ENCODE data around the gene NECTIN4.
A peak's percentile ranks its signal among the peaks of the same experiment; 100 is the strongest.
"Not testable (repeated sequence)": the region's sequence is repeated elsewhere in the genome, so short reads cannot be mapped to it uniquely, and the experiment has no call there.

NECTIN4 gene

GRCh38 chr1:161089251-161089924 is at the start of gene NECTIN4:
Gene NECTIN4 (minus strand): TSS chr1:161089558. CDS start chr1:161089296, 262 bp downstream.
- DNase-seq (ENCODE audit: low read depth): no peak

DNA sequence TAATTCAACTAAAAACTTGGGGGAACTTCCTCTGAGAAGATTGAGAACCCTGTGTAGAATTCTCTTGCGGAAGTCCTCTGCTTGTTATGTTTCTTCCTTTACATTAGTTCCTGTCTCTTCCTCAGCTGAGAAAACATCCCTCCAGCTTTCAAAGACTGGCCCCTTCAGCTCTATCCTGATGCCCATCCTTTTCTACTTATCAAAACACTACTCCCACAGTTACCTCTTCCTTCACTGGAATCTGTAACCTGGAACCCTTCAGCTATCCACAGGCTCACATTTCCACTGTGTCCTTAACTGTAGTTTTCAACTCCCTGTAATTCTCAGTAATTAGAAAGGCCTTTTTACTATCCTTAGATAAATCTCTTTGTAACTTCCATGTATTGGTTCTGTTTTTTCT is 49.1 kb upstream of the NECTIN4 start:
- no peak for DNase-seq (ENCODE audit: low read depth)

DNA sequence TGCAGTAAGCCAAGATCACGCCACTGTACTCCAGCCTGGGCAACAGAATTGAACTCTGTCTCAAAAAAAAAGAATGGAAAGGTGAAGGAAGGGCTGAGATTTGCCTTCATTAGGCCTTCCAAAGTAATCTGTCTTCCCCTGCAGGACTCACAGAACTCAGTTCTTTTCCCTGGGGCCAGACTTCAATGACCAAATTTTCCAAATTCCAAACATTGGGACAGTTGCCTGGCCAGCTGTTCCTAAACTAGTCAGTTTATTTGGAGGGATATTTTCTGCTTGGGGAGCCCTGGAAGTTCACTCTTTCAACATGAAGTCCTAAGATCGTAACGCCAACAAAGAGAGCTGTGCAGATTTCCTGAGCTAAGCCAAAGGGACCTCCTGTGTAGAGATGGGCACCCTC is 48.5 kb upstream of the NECTIN4 start:
- DNase-seq (ENCODE audit: low read depth): no peak

GRCh38 chr1:161133220-161133740 is 43.9 kb upstream of the NECTIN4 start:
- no peak for DNase-seq (ENCODE audit: low read depth)

GRCh38 chr1:161132410-161133219 is 43.3 kb upstream of the NECTIN4 start, which contains the start of gene DEDD:
Gene DEDD (minus strand): TSS chr1:161132667. CDS start chr1:161124462, 8,205 bp downstream.
- DNase-seq (ENCODE audit: low read depth): peak; percentile 86

- no peak for DNase-seq (ENCODE audit: low read depth)
Measured at GRCh38 chr1:161131523-161132409, 42.4 kb upstream of the NECTIN4 start.

DNA sequence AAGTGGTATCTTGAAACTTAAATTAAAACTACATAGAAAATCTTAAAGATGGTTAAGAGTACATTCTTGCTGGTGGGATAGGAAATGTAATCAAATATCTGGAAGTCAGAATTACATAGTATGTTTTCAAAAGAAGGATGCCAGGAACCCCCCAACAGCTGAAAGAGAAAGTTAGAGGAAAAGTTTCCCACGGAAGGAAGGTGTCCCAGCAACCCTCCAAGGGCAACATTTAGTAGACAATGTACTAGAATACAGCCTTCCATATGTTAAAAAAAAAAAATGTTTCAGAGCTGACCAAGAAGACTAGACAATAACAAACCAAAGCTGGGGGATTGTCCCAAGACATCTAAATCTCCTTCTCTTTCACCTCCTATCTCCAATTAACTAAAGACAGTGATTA is 40.9 kb upstream of the NECTIN4 start:
- no peak for DNase-seq (ENCODE audit: low read depth)

DNA sequence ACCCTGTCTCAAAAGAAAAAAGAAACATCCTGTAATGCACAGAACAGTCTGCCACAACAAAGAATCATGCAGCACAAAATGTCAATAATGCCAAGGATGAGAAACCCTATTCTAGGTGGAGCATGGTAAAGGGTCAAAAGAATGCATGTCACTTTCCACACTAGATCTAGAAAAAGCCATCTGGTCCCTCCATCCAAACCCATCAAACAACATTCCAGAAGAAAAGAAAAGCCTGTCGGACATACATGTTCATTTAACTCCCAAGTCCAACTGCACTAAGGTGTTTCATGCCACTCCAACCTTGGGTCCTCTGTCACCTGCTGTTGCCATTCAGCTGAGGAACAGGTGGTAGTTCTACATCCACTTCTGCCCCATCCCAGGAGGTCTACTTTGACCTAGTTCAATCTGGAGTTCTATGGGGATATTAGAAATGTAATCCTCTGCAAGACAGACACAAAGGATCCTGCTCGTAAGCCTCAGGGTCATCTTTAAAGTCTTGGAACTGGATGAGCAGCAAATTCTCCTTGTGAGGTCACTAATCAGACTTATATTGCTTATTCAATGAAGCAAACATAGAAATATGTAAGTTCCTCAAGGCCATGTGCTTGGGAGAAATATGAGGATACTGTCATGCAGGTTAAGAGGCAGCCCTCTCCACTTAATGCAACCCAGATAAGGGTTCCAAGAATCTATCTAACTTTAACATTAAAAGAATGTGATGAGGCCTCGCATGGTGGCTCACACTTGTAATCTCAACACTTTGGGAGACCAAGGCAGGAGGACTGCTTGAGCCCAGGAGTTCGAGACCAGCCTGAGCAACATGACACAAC is 39.4 kb upstream of the NECTIN4 start:
- DNase-seq (ENCODE audit: low read depth): no peak

DNA sequence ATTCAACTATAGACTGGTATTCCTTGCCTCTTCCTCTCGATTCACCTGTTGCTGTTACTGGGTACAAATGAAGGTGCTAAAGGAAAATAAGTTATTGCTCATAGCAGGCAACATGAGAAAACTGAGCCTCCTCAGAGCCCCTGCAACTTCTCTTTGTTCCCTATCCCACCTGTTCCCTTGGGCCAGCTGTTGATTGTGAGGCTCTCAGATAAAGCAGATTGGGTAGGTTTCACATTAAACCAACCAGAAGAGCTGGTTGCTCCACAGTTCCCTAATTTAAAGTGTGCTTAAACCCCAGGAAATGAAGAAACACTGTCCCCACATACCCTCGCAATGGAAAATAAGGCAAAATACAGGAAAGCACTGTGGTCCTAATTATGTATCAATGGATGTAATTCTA is 38.3 kb upstream of the NECTIN4 start:
- DNase-seq (ENCODE audit: low read depth): no peak

- DNase-seq (ENCODE audit: low read depth): no peak
Measured at GRCh38 chr1:161122967-161123366, 33.6 kb upstream of the NECTIN4 start.

DNA sequence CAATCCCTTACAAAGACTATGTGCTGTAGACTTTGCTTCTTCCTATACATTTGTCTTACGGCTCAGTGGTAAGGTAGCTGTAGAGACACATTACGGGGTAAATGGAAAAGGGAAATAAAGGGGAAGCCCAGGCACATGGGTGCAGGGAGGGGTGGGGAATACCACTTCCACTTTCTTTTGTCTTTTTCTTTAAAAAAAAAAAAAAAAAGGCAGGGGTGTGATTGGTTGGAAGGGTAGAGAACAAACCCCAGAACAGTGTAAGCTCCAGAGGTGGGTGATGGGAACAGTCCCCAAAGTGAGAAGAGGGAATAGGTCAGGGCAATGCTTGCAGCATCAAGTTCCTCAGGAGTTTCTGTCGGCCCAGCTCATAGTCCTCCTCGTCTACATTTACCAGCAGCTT is 32.5 kb upstream of the NECTIN4 start:
- no peak for DNase-seq (ENCODE audit: low read depth)

GRCh38 chr1:161121042-161121650 is 31.8 kb upstream of the NECTIN4 start:
- no peak for DNase-seq (ENCODE audit: low read depth)

DNA sequence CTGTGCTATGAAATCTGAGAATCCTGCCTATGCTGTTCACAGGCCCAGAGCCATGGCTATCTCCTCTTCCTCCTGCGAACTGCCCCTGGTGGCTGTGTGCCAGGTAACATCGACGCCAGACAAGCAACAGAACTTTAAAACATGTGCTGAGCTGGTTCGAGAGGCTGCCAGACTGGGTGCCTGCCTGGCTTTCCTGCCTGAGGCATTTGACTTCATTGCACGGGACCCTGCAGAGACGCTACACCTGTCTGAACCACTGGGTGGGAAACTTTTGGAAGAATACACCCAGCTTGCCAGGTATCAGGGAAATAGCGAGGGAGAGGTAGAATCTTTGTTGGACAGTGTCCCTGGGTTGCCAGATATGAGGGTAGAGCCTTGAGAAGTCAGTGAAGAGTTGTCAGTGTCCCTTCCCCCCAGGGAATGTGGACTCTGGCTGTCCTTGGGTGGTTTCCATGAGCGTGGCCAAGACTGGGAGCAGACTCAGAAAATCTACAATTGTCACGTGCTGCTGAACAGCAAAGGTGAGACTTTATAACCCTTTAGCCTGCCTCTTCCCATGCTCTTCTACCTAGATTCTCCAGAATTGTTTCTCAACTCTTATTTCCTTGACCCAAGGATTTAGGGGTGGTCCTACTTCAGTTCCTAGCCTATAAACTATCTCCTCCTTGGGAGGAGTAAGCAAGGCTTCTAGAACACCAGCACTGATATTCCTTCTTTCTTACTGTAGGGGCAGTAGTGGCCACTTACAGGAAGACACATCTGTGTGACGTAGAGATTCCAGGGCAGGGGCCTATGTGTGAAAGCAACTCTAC is 29.9 kb upstream of the NECTIN4 start:
- peak; percentile 56 for DNase-seq (ENCODE audit: low read depth)

DNA sequence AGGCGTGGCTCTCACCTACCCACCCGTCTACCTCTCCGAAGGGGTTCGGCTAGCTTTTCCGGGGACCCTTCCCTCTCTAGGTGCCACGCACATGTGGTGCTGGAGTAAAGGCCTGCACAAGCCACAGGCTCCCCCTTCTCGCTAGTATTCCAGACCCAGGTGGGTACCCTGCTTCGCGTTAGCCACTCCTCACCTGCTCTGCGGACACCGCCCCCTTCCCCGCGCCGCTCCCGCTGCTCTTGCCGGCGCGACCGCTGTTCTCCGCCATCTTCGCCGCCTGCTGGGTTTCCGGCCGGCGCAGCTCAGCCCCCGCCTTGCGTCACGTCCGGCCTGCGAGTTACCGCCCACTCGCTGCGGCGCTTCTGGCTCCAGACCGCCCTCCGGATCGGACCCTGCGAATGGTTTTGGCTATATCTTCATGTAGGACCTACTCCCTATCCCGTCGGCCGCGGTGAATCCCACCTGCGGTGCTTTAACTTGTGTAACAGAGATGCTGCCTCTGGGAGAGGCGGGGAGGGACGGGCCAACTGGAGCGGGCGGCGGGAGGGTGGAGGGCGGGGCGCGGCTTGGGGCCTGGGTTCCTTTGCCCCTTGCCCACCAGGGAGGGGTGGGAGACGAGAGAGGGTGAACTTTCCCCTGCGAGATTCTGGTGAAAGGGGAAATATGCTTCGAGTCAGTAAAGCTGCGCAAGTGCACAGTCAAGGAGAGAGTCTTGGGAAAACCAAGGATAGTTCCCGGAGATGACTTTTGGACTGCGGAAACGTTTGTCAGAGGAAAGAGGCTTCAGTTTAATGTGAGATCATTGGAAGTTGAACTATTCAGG is 28.6 kb upstream of the NECTIN4 start, which contains the start of the genes NIT1 and PFDN2:
Gene NIT1 (plus strand): TSS at position 347 of the 823 bp plus-strand sequence. CDS start 72 bp downstream, at position 419.
Gene PFDN2 (minus strand): TSS at position 279 of the 823 bp plus-strand sequence. CDS start 11 bp downstream, at position 268.
- DNase-seq (ENCODE audit: low read depth): peak; percentile 87

GRCh38 chr1:161115961-161116360 is 26.6 kb upstream of the NECTIN4 start:
- not testable (repeated sequence) for DNase-seq (ENCODE audit: low read depth)

DNA sequence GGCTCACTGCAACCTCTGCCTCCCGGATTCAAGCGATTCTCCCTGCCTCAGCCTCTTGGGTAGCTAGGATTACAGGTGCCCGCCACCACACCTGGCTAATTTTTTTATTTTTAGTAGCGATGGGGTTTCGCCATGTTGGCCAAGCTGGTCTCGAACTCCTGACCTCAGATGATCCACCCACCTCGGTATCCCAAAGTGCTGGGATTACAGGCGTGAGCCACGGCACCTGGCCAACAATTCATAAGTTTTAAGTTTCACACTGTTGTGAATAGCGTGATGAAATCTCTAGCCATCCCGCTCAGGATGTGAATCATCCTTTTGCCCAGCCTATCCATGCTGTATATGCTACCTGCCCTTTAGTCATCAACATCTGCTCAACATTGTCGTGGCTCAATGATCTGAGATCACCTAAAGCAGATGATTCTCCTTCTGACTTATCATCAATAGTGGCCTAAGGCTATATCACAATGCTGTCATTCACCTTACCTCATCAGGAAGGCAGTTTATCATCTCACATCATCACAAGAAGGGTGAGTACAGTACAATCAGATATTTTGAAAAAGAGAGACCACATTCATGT is 25.9 kb upstream of the NECTIN4 start:
- DNase-seq (ENCODE audit: low read depth): peak; percentile 43

DNA sequence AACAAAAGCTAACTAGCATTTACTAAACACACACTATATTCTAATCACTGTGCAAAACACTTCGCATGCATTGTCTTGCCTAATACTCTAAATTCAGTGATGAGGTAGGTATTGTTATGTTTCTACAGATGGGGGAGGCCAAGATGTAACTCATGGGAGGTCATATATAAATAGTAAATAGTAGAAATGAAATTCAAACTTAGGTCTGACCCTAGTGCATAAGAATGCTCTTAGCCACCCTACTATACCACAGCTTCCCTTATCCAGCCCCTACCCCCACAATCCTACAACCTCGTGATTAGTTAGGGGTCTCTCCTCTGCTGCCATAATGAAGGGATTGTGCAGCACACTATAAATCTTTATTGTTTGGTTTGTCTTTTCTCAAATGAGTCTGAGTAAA is 25.2 kb upstream of the NECTIN4 start:
- DNase-seq (ENCODE audit: low read depth): no peak

- DNase-seq (ENCODE audit: low read depth): no peak
Measured at GRCh38 chr1:161113915-161114314, 24.6 kb upstream of the NECTIN4 start.

All from activated T-cell treated with anti-CD3 and anti-CD28 coated beads for 48 hours (primary cell).